ENCODE results near the gene ISYNA1. TPM values are rescaled to one million over a fixed set of nuclear protein-coding genes. Genes with fewer than 3 reads are reported as not detected.

The ISYNA1 gene
- total and polyA plus RNA-seq, 2 experiments from 2014 or later: 191 to 208 TPM

DNA sequence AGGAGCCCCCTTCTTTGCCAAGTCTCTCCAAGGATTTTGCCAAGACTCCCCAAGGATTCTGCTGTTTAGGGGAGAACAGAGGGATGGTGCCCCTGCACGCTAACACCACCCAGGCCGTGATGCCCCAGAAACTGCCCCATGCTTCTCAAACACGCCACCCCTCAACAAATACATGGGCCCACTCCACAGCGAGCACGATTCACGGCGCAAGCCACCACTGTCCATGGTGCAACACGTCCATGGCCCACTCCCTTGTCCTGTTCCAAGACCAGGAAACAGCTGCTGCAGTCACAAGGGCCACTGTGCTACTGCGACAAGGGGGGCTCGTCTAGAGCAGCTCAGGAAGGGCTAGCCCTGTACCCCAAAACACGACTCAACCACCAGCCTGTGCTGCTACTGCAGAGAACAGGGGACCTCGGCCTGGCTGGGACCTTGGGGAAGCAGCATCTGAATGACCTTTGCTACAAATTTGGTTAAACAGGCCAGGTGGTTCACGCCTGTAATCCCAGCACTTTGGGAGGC lies 36.5 kb upstream of the ISYNA1 start:
- TF ChIP-seq ZNF114 (CRISPR knock-in tag; IDR thresholded peaks at IDR 0.05) (no peak), JUNB (IDR thresholded peaks at IDR 0.05; ENCODE audit: unreplicated experiment) (no peak), POLR2AphosphoS5 (IDR thresholded peaks at IDR 0.05; ENCODE audit: low read depth) (no peak), ZNF331 (CRISPR knock-in tag; IDR thresholded peaks at IDR 0.05; ENCODE audit: low read depth) (no peak), STAT1 (IDR thresholded peaks at IDR 0.05; ENCODE audit: unreplicated experiment) (no peak), NANOG (IDR thresholded peaks at IDR 0.05; ENCODE audit: borderline replicate concordance) (no peak), EZH2 (IDR thresholded peaks at IDR 0.05; ENCODE audit: low read depth, unreplicated experiment) (no peak), EZH2phosphoT487 (IDR thresholded peaks at IDR 0.05; ENCODE audit: unreplicated experiment) (no peak)
- TF ChIP-seq, protein P1, sequence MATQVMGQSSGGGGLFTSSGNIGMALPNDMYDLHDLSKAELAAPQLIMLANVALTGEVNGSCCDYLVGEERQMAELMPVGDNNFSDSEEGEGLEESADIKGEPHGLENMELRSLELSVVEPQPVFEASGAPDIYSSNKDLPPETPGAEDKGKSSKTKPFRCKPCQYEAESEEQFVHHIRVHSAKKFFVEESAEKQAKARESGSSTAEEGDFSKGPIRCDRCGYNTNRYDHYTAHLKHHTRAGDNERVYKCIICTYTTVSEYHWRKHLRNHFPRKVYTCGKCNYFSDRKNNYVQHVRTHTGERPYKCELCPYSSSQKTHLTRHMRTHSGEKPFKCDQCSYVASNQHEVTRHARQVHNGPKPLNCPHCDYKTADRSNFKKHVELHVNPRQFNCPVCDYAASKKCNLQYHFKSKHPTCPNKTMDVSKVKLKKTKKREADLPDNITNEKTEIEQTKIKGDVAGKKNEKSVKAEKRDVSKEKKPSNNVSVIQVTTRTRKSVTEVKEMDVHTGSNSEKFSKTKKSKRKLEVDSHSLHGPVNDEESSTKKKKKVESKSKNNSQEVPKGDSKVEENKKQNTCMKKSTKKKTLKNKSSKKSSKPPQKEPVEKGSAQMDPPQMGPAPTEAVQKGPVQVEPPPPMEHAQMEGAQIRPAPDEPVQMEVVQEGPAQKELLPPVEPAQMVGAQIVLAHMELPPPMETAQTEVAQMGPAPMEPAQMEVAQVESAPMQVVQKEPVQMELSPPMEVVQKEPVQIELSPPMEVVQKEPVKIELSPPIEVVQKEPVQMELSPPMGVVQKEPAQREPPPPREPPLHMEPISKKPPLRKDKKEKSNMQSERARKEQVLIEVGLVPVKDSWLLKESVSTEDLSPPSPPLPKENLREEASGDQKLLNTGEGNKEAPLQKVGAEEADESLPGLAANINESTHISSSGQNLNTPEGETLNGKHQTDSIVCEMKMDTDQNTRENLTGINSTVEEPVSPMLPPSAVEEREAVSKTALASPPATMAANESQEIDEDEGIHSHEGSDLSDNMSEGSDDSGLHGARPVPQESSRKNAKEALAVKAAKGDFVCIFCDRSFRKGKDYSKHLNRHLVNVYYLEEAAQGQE (IDR thresholded peaks at IDR 0.05; ENCODE audit: unreplicated experiment): no peak
- TF ChIP-seq, protein P2, sequence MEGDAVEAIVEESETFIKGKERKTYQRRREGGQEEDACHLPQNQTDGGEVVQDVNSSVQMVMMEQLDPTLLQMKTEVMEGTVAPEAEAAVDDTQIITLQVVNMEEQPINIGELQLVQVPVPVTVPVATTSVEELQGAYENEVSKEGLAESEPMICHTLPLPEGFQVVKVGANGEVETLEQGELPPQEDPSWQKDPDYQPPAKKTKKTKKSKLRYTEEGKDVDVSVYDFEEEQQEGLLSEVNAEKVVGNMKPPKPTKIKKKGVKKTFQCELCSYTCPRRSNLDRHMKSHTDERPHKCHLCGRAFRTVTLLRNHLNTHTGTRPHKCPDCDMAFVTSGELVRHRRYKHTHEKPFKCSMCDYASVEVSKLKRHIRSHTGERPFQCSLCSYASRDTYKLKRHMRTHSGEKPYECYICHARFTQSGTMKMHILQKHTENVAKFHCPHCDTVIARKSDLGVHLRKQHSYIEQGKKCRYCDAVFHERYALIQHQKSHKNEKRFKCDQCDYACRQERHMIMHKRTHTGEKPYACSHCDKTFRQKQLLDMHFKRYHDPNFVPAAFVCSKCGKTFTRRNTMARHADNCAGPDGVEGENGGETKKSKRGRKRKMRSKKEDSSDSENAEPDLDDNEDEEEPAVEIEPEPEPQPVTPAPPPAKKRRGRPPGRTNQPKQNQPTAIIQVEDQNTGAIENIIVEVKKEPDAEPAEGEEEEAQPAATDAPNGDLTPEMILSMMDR (conservative IDR thresholded peaks at IDR 0.05; ENCODE audit: low read depth in 2 of 2): no peak
- TF ChIP-seq, protein P3, sequence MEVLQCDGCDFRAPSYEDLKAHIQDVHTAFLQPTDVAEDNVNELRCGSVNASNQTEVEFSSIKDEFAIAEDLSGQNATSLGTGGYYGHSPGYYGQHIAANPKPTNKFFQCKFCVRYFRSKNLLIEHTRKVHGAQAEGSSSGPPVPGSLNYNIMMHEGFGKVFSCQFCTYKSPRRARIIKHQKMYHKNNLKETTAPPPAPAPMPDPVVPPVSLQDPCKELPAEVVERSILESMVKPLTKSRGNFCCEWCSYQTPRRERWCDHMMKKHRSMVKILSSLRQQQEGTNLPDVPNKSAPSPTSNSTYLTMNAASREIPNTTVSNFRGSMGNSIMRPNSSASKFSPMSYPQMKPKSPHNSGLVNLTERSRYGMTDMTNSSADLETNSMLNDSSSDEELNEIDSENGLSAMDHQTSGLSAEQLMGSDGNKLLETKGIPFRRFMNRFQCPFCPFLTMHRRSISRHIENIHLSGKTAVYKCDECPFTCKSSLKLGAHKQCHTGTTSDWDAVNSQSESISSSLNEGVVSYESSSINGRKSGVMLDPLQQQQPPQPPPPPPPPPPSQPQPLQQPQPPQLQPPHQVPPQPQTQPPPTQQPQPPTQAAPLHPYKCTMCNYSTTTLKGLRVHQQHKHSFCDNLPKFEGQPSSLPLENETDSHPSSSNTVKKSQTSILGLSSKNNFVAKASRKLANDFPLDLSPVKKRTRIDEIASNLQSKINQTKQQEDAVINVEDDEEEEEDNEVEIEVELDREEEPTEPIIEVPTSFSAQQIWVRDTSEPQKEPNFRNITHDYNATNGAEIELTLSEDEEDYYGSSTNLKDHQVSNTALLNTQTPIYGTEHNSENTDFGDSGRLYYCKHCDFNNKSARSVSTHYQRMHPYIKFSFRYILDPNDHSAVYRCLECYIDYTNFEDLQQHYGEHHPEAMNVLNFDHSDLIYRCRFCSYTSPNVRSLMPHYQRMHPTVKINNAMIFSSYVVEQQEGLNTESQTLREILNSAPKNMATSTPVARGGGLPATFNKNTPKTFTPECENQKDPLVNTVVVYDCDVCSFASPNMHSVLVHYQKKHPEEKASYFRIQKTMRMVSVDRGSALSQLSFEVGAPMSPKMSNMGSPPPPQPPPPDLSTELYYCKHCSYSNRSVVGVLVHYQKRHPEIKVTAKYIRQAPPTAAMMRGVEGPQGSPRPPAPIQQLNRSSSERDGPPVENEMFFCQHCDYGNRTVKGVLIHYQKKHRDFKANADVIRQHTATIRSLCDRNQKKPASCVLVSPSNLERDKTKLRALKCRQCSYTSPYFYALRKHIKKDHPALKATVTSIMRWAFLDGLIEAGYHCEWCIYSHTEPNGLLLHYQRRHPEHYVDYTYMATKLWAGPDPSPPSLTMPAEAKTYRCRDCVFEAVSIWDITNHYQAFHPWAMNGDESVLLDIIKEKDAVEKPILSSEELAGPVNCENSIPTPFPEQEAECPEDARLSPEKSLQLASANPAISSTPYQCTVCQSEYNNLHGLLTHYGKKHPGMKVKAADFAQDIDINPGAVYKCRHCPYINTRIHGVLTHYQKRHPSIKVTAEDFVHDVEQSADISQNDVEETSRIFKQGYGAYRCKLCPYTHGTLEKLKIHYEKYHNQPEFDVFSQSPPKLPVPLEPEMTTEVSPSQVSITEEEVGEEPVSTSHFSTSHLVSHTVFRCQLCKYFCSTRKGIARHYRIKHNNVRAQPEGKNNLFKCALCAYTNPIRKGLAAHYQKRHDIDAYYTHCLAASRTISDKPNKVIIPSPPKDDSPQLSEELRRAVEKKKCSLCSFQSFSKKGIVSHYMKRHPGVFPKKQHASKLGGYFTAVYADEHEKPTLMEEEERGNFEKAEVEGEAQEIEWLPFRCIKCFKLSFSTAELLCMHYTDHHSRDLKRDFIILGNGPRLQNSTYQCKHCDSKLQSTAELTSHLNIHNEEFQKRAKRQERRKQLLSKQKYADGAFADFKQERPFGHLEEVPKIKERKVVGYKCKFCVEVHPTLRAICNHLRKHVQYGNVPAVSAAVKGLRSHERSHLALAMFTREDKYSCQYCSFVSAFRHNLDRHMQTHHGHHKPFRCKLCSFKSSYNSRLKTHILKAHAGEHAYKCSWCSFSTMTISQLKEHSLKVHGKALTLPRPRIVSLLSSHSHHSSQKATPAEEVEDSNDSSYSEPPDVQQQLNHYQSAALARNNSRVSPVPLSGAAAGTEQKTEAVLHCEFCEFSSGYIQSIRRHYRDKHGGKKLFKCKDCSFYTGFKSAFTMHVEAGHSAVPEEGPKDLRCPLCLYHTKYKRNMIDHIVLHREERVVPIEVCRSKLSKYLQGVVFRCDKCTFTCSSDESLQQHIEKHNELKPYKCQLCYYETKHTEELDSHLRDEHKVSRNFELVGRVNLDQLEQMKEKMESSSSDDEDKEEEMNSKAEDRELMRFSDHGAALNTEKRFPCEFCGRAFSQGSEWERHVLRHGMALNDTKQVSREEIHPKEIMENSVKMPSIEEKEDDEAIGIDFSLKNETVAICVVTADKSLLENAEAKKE (CRISPR knock-in tag; IDR thresholded peaks at IDR 0.05): no peak
- TF ChIP-seq, protein P4, sequence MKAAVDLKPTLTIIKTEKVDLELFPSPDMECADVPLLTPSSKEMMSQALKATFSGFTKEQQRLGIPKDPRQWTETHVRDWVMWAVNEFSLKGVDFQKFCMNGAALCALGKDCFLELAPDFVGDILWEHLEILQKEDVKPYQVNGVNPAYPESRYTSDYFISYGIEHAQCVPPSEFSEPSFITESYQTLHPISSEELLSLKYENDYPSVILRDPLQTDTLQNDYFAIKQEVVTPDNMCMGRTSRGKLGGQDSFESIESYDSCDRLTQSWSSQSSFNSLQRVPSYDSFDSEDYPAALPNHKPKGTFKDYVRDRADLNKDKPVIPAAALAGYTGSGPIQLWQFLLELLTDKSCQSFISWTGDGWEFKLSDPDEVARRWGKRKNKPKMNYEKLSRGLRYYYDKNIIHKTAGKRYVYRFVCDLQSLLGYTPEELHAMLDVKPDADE (IDR thresholded peaks at IDR 0.05): no peak
- no peak overlapping the region for H3K4me2 ChIP-seq
- H3K27ac ChIP-seq (ENCODE audit: low read depth): no peak overlapping the region
- H3K27me3 ChIP-seq (ENCODE audit: insufficient read depth): no peaks in the 10 kb centered on the region
- H3K4me1 ChIP-seq (ENCODE audit: insufficient read depth): peaks cover 5% of the 10 kb centered on the region
- no peak for ATAC-seq
- peaks cover 10% of the 10 kb centered on the region for H3F3A ChIP-seq (replicated peaks; ENCODE audit: low read depth)
- H3K79me2 ChIP-seq (replicated peaks; ENCODE audit: insufficient read depth): peaks cover 16% of the 10 kb centered on the region
- DNase-seq (ENCODE audit: low spot score): no peak
- Mint-ChIP-seq H3K9me3 (no peaks in the 10 kb centered on the region), H3K4me1 (peaks cover 33% of the 10 kb centered on the region), H3K27ac (no peak overlapping the region), H3K4me3 (no peak overlapping the region), H3K27me3 (ENCODE audit: insufficient read depth, low read depth, poor library complexity) (peaks cover 33% of the 10 kb centered on the region), H3K36me3 (ENCODE audit: low read depth) (no peaks in the 10 kb centered on the region; the same call in 2 of the 3 replicates)
- peaks cover 4% of the 10 kb centered on the region; the same call in 1 of the 2 replicates for H4K20me1 ChIP-seq (replicated peaks; ENCODE audit: insufficient read depth)
- H3K9me2 ChIP-seq (ENCODE audit: insufficient read depth): no peaks in the 10 kb centered on the region
- no peaks in the 10 kb centered on the region for H3K36me3 ChIP-seq (ENCODE audit: insufficient read depth)
- no peak overlapping the region for H2AFZ ChIP-seq
- H3K4me3 ChIP-seq: no peak overlapping the region
